GM21825 (cell line): ENCODE measurements around the gene LAMB1.

ENCODE experiments used
- ATAC-seq: cut with Tn5 transposase; IDR thresholded peaks from one replicate; pipeline ENCODE4 v1.9.1; 2021; ENCODE audit warnings: mild to moderate bottlenecking, moderate library complexity; ENCODE audit not compliant: unreplicated experiment

The LAMB1 gene

GRCh38 chr7:108018668-108019067, 15.7 kb upstream of the LAMB1 start:
- no peak for ATAC-seq

DNA sequence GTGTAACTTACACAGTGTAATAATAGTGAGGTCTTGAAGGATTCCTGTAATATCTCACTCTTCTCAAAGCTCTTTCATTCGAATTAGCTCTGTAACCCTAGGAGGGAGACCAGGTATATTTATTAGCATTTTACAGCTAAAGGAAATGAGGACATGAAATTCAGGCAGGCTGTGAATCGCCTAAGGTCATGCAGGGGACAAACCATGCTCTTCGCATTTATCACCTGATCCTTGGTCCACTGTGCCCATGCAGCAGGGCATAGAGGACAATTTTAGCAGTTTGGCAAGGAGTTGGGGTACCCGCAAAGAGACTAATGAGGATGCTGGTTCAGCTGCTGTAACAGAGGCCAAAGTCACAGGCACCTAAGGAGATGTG, 14.8 kb upstream of the LAMB1 start:
- ATAC-seq, result no peak

GRCh38 chr7:108016841-108017775, 14.1 kb upstream of the LAMB1 start:
- no peak for ATAC-seq

- ATAC-seq, result no peak
Observed at GRCh38 chr7:108015740-108016139, 12.8 kb upstream of the LAMB1 start.

GRCh38 chr7:108014747-108015682, 12.1 kb upstream of the LAMB1 start:
- no peak for ATAC-seq

- no peak for ATAC-seq
Observed at GRCh38 chr7:108014215-108014614, 11.3 kb upstream of the LAMB1 start.

DNA sequence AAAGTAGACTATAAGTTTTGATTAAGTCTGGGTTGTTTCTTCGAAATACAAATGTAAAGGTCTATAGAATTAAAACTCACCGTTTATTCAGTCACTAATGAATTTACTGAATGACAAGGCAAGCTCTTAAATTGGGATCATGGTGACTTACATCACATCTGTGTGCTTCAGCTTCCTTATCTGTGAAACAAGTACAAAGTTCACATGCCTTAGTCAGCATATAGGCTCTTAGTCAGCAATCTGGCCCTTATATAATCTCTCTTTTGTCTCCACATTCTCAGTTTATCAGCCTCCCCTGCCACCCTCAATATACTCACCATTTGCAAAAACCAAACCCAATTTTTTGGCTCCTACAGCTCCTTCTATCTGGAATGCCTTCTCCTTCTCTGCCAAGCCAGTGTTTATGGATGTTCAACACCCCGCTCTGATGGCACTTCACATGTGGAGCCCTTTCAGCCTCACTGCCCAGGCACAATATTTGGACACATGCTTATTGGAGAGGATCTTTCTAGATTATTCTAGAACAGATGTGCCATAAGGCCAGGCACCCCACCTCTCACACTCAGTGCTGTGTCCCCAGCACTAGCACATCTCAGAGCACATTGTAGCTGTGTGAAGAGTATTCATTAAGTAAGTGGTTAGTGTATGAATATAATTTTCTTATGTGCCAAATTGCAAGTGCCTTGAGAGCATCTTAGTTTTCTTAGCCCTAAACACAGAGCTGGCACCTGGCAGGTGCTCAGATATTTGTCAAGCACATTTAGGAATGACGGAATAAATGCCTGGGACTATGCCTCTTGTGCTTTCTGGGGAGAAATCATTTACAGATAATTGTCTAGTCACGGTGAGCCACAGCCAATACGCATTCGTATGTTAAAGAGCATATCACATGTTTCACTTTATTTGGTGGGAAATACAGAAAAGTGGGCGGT, 9.8 kb upstream of the LAMB1 start:
- ATAC-seq, result no peak

DNA sequence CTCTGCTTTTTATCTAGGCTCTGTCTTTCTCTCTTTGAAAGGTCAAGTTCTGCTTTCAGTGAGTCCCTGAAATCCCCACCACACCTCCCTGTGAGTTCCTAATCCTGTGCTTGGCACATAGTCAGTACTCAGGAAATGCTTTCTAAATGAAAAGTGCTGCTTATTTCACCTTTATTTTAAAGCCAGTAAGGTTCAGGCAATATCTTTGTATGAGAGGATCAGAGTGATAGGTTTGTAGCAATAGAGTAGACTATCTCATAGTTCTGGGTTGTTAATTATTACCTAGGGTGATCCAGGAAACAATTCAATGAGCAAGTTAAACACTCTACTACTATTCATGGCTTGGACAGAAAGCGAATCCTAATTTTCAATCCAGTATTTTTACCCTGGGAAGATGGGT, 7.4 kb upstream of the LAMB1 start:
- ATAC-seq, result no peak

- no peak for ATAC-seq
Observed at GRCh38 chr7:108009873-108010272, 6.9 kb upstream of the LAMB1 start.

DNA sequence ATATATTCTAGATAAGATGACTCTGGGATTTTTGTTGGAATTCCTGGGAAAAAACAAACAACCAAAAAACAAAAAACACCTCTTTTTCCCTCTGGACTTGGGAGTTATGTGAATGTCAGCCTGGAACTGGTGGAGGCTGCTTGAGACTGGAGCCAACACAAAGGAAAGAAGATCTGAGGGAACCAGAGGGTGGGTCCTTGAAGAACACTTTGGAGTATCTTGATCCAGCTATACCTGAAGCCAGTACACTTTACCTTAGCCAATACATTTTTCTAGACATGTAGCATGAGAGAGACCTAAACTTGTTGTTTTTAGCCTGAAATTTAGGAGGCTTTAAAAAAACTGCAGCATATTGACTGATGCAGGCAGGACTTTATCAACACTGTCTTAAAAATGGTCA, 5.9 kb upstream of the LAMB1 start:
- no peak for ATAC-seq

DNA sequence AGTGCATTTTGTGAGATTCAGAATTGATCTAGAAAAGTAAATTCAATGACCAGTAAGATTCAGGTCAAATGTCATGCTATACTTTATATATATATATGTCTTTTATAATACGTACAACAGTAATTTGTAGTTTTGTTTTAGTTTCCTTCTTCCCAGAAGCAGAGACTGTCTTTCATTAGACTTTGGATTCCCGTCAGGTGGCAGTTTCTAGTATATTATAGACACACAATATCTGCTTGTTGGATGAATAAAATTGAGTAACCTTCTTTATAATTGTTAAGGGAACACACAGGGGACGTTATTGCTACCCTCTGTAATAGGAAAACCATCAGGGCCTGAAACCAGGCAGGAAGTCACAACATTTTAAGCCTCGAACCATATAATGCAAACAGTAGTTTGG, 5.3 kb upstream of the LAMB1 start:
- no peak for ATAC-seq

- no peak for ATAC-seq
Observed at GRCh38 chr7:108007762-108008161, 4.8 kb upstream of the LAMB1 start.

GRCh38 chr7:108007261-108007660, 4.3 kb upstream of the LAMB1 start:
- no peak for ATAC-seq

GRCh38 chr7:108004220-108005142, 1.5 kb upstream of the LAMB1 start:
- peak; percentile 75 for ATAC-seq

- ATAC-seq, result no peak
Observed at GRCh38 chr7:108003599-108003935, 606 bp upstream of the LAMB1 start.

DNA sequence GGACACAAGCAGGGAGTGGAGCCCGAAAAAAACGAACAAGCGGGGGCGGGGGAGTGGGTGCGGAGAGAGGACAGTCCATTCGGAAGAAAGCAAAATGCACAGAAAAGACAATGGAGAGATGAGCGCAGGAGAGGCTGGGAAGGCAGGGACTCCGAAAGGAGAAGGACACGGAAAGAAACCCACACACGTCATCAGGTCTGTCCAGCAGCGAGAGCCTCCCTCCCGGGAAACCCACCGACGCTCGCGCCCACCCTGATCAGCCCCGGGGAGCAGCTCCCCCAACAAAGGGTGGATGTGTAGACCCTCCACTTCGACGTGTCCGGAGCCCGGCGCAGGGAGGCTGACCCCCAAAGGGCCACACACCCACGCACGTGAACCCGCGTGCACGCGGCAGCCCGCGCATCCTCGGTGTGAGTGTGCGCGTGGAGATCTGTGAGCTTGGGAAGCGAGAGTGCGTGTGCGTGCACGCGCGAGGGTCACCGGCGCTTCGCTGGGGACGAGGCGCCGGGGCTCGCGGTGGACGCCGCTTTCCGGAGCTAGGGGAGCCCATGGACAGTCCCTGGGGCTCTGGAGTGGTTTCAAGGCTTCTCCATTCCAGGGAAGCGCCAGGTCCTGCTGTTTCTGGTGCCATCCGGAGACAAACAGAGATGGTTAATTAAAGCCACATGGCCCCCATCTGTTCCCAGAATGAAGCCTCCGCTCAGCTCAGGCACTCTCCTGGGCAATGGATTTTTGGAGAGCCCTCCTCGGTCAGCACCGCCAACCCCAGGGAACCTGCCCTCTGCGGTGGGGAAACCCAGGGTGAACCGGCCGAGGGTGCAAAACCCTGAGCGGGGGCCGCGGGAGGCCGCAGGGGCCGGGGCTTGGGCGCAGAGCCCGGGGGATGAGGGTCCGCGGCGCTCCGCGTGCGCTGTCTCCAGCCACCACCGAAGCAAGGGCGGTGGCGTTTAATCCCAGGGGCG, 916 bp downstream of the LAMB1 start:
- no peak for ATAC-seq

- ATAC-seq, result no peak
Observed at GRCh38 chr7:108000875-108001763, 1.8 kb downstream of the LAMB1 start.
